Retinal pigment epithelial cell (primary cell): ENCODE measurements around the gene CCDC184.

Experiments used
- DNase-seq: peaks from one replicate; pipeline ENCODE4 v3.0.0-alpha.2; 2010; ENCODE audit warnings: low read depth
- H3K4me3 ChIP-seq: 2 replicates; pipeline ENCODE4 v1.5.1; 2011; ENCODE audit warnings: mild to moderate bottlenecking, low read length, control low read depth, moderate library complexity
- TF ChIP-seq, protein P1 (sequence below): conservative IDR thresholded peaks from 2 replicates; pipeline ENCODE4 v1.5.1; 2011; ENCODE audit warnings: low read depth, low read length, control low read depth, inconsistent platforms

CCDC184 gene

DNA sequence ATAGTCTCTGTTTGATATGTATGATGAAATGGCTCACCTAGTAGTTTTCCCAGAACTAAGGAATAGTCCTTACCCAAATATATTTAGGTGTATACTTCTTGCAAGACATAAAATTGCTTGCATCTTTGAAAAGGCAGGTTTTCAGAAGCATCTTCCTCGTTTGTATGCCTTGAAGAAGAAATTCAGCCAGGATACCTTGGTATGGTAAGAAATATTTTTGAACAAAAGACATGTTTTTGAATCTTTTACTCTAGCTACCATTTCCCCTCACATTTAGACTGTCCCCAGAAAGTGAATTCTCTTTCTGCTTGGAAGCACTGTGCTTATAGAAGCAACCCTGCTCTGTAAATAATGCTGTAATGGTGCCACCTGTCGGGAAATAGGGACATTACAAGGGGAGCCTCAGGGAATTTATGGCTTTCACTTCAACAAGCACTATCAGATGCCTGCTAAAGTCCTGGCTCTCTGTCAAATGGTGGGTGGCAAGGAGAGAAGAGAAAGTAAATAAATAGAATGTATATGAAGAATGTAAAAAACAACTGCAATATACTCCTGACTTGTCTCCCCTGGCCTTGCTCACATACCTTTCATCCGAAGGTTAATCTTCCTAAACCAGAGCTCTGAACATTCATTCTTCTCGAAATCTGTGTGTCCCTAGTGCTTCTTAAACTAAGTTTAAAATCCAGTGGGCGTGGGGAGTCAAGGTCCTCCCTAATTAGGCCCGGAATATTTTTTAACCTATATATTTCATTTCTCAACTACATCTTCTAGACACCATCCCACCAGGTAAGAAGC lies 6.1 kb downstream of the CCDC184 start:
- no peak overlapping the region for H3K4me3 ChIP-seq
- TF ChIP-seq, protein P1, sequence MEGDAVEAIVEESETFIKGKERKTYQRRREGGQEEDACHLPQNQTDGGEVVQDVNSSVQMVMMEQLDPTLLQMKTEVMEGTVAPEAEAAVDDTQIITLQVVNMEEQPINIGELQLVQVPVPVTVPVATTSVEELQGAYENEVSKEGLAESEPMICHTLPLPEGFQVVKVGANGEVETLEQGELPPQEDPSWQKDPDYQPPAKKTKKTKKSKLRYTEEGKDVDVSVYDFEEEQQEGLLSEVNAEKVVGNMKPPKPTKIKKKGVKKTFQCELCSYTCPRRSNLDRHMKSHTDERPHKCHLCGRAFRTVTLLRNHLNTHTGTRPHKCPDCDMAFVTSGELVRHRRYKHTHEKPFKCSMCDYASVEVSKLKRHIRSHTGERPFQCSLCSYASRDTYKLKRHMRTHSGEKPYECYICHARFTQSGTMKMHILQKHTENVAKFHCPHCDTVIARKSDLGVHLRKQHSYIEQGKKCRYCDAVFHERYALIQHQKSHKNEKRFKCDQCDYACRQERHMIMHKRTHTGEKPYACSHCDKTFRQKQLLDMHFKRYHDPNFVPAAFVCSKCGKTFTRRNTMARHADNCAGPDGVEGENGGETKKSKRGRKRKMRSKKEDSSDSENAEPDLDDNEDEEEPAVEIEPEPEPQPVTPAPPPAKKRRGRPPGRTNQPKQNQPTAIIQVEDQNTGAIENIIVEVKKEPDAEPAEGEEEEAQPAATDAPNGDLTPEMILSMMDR: peak; percentile 92
- no peak for DNase-seq

DNA sequence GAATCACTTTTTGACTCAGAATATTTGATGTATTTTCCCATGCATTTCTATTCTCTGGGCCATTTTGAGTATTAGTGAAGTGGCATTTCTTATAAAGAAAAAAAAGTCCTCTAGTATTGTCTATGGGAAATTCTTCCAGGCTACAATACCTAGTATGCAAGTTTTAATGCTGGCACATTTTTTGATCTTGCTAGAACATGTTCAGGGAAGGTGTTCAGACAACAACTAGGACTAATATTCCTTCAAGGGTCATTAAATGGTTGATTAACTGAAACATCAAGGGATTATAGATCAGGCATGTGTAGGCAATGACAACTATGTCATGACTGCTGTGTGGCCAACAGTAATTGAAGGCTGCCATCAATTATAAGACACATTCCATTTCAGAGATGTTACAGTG lies 7.7 kb downstream of the CCDC184 start:
- no peak for DNase-seq
- no peak overlapping the region for H3K4me3 ChIP-seq
- TF ChIP-seq, protein P1: no peak

DNA sequence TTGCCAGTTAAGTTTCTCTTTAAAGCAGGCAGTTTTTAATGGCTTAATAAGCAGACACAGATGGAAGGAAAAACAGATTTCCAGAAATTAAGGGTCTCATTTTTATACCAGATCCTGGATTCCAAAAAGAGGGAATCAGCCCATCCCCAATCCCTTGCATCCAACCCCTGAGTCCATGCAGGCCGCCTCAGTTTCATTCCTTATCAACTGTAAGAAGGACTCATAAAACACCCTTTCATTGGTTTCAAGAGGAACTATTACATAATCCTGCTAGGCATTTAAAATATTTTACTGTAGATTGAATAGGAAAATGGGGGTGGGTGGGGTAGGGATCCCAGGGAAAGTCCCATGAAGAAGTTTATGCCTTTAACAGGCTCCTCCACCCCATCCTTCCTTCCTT lies 9.4 kb downstream of the CCDC184 start:
- H3K4me3 ChIP-seq: no peak overlapping the region
- TF ChIP-seq, protein P1: no peak
- DNase-seq: no peak

DNA sequence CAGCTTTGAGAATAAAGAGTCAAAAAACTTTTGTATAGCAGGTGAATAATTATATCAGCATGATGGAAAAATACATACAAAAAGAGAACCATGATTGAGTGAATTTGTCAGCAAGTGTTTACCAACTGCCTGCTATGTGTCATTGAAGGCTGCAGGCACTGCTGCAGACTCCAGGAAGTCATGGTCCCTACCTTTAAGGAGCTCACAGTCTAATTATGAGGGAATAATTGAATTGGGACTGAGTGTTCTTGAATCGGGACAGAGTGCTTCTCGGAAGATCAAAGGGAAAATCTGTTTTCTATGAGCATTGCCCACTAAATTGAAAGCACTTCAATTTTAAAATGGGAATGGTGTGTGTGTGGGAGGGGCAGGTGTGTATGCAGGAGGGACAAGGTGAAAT lies 10.2 kb downstream of the CCDC184 start:
- TF ChIP-seq, protein P1: no peak
- no peak overlapping the region for H3K4me3 ChIP-seq
- DNase-seq: no peak

DNA sequence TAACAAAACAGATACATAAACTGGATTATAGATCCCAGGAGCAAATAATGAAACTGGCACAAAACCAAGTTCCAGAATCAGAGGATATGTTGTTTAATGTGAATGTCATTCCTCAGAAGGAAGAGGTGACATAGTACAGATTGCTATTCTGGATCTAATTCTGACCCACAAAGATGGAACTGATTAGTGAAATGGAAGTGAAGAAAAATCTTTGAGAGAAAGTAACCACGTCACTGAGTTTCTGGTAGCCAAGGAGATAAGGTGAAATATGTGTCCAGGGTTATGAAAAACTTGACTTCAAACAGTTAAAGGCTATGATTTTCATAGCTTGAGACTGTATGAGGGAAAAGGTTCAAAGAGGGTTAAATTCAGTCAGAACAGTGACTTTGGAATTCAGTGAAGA lies 11.4 kb downstream of the CCDC184 start:
- H3K4me3 ChIP-seq: no peak overlapping the region
- TF ChIP-seq, protein P1: no peak
- DNase-seq: no peak

DNA sequence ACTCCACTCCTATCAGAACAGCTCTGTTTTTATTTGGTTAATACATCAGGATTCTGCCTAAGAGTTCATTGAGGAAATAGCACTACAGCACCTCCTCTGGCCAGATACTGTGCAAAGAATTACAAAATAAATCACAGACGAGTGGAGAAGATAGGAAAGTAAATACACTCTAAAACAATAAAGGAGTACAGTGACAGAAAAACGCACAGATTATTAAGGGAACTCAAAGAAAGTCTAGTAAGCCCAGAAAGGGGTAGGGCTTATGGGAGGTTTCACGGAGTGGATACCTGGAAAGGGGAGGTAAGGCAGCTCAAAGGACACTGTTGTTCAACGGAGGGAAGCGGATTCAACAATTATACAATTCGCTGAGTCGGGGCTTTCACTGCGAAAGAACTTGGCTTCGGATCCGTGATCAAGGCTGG lies 14.1 kb downstream of the CCDC184 start:
- H3K4me3 ChIP-seq: peak overlapping the region; percentile 71
- TF ChIP-seq, protein P1: peak; percentile 60
- no peak for DNase-seq
